Cardiac muscle cell (in vitro differentiated cells and primary cell): Measurements from ENCODE around the gene ABI3BP. TPM values are rescaled to one million over a fixed set of nuclear protein-coding genes. Genes with fewer than 3 reads are reported as not detected.

Experiments
- DNase-seq, 2 donors: peaks; one replicate each; pipeline versions ENCODE4 v3.0.0 to v3.0.0-alpha.2; 2010 to 2017; ENCODE audit warnings: low read depth in 1 of 2, low spot score in 1 of 2
- H3K27ac ChIP-seq: fragments of 200-600 bp; sonication (generic); 2 replicates; pipeline ENCODE4 v1.5.1; 2016
- H3K27me3 ChIP-seq: fragments of 200-600 bp; sonication (generic); 2 replicates; pipeline ENCODE4 v1.6.0; 2016; ENCODE audit warnings: control low read depth
- H3K36me3 ChIP-seq: fragments of 200-600 bp; sonication (generic); 2 replicates; pipeline ENCODE4 v1.5.1; 2016; ENCODE audit warnings: control low read depth
- H3K4me1 ChIP-seq: fragments of 200-600 bp; sonication (generic); 2 replicates; pipeline ENCODE4 v1.8.1; 2017; ENCODE audit warnings: low read depth, mild to moderate bottlenecking, mixed run types
- H3K4me3 ChIP-seq: fragments of 200-600 bp; sonication (generic); 2 replicates; pipeline ENCODE4 v1.5.1; 2016; ENCODE audit warnings: mild to moderate bottlenecking
- H3K9me3 ChIP-seq: fragments of 200-600 bp; sonication (generic); 2 replicates; pipeline ENCODE4 v1.5.1; 2017; ENCODE audit warnings: low read depth, mild to moderate bottlenecking, control low read depth
- polyA plus RNA-seq: library from polyadenylated mRNA; unstranded; fragments of >200 nt; fragmentation: Nextera tagmentation; extraction: Ambion mirVana; gene quantifications from 2 replicates; pipeline ENCODE4 v1.2.1, GENCODE V29; 2016
- total RNA-seq: library from RNA; depleted of rRNA; stranded (reverse); fragments of >200 nt; gene quantifications from 2 replicates; pipeline ENCODE4 v1.2.3, GENCODE V29; 2016
- TF ChIP-seq, protein P1 (sequence below): IDR thresholded peaks from 2 replicates; pipeline ENCODE4 v1.5.1; 2012; ENCODE audit warnings: low read depth, mild to moderate bottlenecking, low read length

ABI3BP gene
- total and polyA plus RNA-seq, 2 experiments from 2014 or later = 0.54 to 0.92 TPM

DNA sequence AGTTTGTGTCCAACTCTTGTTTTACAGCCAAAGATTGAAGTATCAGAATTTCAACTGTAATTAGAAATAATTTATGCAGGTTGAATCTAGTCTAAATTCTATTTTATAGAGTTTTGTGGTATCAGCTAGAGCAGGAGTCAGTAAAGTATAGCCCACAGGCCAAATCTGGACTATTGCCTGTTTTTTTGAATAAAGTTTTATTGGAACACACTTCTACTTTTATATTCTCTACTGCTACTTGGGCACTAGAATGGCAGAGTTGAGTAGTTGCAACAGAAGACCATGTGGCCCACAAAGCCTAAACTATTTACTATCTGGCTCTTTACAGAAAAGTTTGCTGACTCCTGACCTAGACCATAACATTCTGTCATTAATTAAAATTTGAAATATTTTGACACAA lies 247.6 kb downstream of the ABI3BP start:
- no peak overlapping the region for H3K4me3 ChIP-seq
- peak overlapping the region; percentile 31 for H3K27ac ChIP-seq
- TF ChIP-seq, protein P1, sequence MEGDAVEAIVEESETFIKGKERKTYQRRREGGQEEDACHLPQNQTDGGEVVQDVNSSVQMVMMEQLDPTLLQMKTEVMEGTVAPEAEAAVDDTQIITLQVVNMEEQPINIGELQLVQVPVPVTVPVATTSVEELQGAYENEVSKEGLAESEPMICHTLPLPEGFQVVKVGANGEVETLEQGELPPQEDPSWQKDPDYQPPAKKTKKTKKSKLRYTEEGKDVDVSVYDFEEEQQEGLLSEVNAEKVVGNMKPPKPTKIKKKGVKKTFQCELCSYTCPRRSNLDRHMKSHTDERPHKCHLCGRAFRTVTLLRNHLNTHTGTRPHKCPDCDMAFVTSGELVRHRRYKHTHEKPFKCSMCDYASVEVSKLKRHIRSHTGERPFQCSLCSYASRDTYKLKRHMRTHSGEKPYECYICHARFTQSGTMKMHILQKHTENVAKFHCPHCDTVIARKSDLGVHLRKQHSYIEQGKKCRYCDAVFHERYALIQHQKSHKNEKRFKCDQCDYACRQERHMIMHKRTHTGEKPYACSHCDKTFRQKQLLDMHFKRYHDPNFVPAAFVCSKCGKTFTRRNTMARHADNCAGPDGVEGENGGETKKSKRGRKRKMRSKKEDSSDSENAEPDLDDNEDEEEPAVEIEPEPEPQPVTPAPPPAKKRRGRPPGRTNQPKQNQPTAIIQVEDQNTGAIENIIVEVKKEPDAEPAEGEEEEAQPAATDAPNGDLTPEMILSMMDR = no peak
- DNase-seq = no peak
- H3K36me3 ChIP-seq = peaks cover 70% of the 10 kb centered on the region
- no peaks in the 10 kb centered on the region for H3K27me3 ChIP-seq
- H3K4me1 ChIP-seq = no peaks in the 10 kb centered on the region
- no peaks in the 10 kb centered on the region for H3K9me3 ChIP-seq

DNA sequence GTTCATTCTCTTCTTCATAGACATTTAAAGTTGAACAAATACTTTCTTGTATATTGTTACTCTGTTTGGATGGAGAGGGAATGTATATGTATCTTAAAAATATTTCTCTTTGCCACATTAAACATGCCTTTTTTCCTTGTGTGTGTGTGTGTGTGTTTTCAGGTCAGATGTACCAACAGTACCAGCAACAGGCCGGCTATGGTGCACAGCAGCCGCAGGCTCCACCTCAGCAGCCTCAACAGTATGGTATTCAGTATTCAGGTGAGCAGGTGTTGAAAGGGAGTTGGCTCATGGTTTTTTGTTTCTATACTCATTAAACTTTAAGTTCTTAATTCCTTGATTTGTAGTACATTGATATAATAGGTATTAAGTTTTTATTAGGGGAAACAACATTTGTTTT lies 248.6 kb downstream of the ABI3BP start:
- no peak for DNase-seq
- H3K4me3 ChIP-seq = no peak overlapping the region
- peaks cover 68% of the 10 kb centered on the region for H3K36me3 ChIP-seq
- no peaks in the 10 kb centered on the region for H3K9me3 ChIP-seq
- no peaks in the 10 kb centered on the region for H3K27me3 ChIP-seq
- no peaks in the 10 kb centered on the region for H3K4me1 ChIP-seq
- TF ChIP-seq, protein P1 = no peak
- no peak overlapping the region for H3K27ac ChIP-seq

DNA sequence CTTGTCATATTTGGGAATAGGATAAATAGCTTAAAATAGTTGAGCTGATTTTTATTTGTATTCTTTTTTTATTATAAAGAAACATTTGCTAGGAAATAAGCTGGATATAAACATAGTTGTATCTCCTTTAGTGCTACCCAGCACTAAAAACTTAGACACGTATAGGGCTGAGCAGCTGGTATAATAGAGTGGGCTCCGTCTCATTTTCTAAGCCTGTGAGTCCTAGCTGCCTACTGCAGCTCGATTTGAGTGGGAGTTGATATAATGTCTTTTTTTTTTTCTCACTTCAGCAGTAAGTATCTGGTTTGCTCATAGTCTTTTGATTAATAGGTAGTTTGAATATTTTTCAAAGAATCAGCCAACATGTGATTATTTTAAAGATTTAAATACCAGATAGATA lies 249.7 kb downstream of the ABI3BP start:
- no peak for DNase-seq
- H3K36me3 ChIP-seq = peaks cover 68% of the 10 kb centered on the region
- TF ChIP-seq, protein P1 = no peak

DNA sequence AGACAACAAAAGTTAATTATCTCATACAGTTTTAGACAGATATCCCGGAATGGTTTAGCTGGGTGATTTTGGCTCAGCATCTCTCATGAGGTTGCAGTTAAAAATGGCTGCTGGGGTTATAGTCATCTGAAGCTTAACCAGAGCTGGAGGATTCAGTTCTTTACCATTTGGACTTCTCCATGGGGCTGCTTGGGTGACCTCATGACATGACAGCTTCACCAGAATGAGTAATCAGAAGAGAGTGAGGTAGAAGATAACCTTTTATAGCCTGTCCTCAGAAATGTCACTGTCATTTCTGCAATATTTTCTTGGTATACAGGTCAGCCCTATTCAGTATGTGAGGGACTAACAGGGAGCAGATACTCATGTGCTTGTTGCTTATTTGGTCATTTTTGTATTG lies 253.0 kb downstream of the ABI3BP start:
- no peaks in the 10 kb centered on the region for H3K9me3 ChIP-seq
- peaks cover 55% of the 10 kb centered on the region for H3K36me3 ChIP-seq
- H3K4me3 ChIP-seq = no peak overlapping the region
- DNase-seq = no peak
- no peaks in the 10 kb centered on the region for H3K27me3 ChIP-seq
- peaks cover 31% of the 10 kb centered on the region for H3K4me1 ChIP-seq
- H3K27ac ChIP-seq = no peak overlapping the region
- TF ChIP-seq, protein P1 = no peak

More for the DNA sequence above, 249.7 kb downstream of the ABI3BP start:
- H3K27me3 ChIP-seq = no peaks in the 10 kb centered on the region
- peaks cover 6% of the 10 kb centered on the region for H3K4me1 ChIP-seq
- H3K27ac ChIP-seq = no peak overlapping the region
- H3K4me3 ChIP-seq = no peak overlapping the region
- H3K9me3 ChIP-seq = no peaks in the 10 kb centered on the region

DNA sequence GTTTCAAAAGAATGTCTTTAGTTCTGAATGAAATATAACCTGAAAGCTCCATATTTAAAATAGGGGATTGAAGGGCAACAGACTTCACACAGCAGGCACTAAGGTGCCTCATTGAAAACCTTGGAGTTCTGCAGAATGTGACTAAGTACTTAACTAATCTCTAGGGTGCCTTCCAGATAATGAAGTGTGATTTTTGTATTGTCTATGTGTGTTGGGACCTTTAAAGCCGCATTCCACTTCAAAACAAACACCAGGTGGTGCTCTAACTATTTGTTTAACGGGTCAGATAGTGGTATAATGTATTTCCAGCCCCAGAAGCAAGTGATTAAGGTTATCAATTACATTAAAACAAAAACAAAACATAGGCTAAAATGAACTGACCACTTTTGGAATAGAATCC lies 255.9 kb downstream of the ABI3BP start:
- H3K27me3 ChIP-seq = no peaks in the 10 kb centered on the region
- H3K27ac ChIP-seq = no peak overlapping the region
- H3K36me3 ChIP-seq = peaks cover 57% of the 10 kb centered on the region
- DNase-seq = peak; percentile 45 to 53
- no peaks in the 10 kb centered on the region for H3K9me3 ChIP-seq
- TF ChIP-seq, protein P1 = peak; percentile 45
- peaks cover 53% of the 10 kb centered on the region for H3K4me1 ChIP-seq
- no peak overlapping the region for H3K4me3 ChIP-seq

DNA sequence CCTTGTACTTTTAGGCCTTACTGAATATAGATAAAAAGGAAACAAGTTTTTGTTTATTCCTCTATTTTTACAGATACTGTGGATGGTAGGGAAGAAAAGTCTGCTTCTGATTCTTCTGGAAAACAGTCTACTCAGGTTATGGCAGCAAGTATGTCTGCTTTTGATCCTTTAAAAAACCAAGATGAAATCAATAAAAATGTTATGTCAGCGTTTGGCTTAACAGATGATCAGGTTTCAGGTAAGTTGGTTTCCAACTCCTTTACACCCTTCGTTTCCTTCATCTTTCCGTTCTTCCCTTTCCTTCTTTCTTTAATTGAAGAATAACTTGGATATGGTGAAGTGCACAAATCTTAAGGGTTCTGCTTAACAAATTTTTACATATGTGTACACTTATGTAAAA lies 260.8 kb downstream of the ABI3BP start:
- H3K27ac ChIP-seq = no peak overlapping the region
- TF ChIP-seq, protein P1 = no peak
- H3K4me3 ChIP-seq = no peak overlapping the region
- H3K27me3 ChIP-seq = no peaks in the 10 kb centered on the region
- H3K4me1 ChIP-seq = peaks cover 59% of the 10 kb centered on the region
- no peaks in the 10 kb centered on the region for H3K9me3 ChIP-seq
- peaks cover 52% of the 10 kb centered on the region for H3K36me3 ChIP-seq
- DNase-seq = no peak
